Measurements from ENCODE around the gene NEU4.

DNA sequence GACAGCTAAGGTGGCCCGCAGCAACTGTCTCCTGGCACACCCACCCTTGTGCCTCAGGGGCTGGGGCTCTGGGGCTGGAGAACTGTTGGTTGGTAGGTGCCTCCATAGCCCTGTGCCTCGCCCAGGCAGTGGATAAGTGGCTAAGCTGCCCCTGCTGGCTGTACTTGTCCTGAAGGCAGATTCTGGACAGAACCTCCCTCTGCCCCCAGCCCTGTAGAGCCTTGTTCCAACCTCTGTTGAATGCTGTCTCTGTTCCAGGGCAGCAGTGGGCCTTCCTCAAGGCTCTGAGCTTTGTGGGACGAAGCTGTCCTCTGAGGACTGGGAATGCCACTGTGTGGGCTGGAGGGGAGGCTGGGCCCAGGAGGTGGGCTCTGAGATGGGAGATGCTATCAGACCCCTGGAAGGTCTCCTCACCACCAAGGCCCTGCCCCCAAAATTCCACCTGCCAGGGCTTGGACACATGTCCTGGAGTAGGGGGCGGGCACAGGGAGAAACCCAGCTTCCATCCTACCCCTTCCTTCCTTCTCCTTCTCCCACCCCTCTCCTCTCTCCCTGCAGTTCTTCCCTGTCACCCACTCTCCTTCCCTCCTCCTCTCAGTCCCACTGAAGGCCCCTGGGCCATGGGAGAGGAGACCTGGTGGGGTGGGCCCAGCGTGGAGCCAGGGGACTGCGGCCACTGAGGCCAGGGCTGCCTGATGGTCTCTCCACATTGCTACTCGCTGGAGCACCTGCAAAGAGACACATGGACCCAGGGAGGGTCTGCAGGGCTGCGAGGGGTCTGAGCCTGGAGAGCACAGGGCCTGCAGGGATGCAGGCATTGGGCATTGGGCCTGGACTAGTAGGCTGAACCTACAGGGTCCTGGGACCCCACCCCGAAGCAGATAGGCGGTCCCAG lies 51.4 kb downstream of the NEU4 start:
- TF ChIP-seq EZH2 (IDR thresholded peaks at IDR 0.05; ENCODE audit: low read length, missing control alignments) = no peak
- TF ChIP-seq, protein P1, sequence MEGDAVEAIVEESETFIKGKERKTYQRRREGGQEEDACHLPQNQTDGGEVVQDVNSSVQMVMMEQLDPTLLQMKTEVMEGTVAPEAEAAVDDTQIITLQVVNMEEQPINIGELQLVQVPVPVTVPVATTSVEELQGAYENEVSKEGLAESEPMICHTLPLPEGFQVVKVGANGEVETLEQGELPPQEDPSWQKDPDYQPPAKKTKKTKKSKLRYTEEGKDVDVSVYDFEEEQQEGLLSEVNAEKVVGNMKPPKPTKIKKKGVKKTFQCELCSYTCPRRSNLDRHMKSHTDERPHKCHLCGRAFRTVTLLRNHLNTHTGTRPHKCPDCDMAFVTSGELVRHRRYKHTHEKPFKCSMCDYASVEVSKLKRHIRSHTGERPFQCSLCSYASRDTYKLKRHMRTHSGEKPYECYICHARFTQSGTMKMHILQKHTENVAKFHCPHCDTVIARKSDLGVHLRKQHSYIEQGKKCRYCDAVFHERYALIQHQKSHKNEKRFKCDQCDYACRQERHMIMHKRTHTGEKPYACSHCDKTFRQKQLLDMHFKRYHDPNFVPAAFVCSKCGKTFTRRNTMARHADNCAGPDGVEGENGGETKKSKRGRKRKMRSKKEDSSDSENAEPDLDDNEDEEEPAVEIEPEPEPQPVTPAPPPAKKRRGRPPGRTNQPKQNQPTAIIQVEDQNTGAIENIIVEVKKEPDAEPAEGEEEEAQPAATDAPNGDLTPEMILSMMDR (conservative IDR thresholded peaks at IDR 0.05 in 1 of 2, IDR thresholded peaks at IDR 0.05 in 1 of 2; ENCODE audit: low read depth in 1 of 2, low read length in 2 of 2) = no peak
